Type B pancreatic cell (in vitro differentiated cells): ENCODE data around the gene ZMYM4. TPM values are rescaled to one million over a fixed set of nuclear protein-coding genes. Genes with fewer than 3 reads are reported as not detected.
"Not testable (repeated sequence)": the region's sequence is repeated elsewhere in the genome, so short reads cannot be mapped to it uniquely, and the experiment has no call there.

ENCODE experiments used
- DNase-seq: peaks from one replicate; pipeline ENCODE4 v3.0.0; 2021; ENCODE audit warnings: mixed read lengths; ENCODE audit not compliant: unreplicated experiment; ENCODE audit errors: extremely low spot score
- H3K27ac Mint-ChIP-seq: 2 replicates; pipeline ENCODE4 v1.8.0; 2021; ENCODE audit warnings: mild to moderate bottlenecking, mixed read lengths
- H3K27me3 Mint-ChIP-seq: 2 replicates; pipeline ENCODE4 v1.8.0; 2021; ENCODE audit warnings: mixed read lengths
- H3K36me3 Mint-ChIP-seq: 2 replicates; pipeline ENCODE4 v1.8.0; 2021; ENCODE audit warnings: mixed read lengths
- H3K4me1 Mint-ChIP-seq: one replicate; pipeline ENCODE4 v1.8.0; 2021; ENCODE audit warnings: mixed read lengths; ENCODE audit not compliant: unreplicated experiment
- H3K4me3 Mint-ChIP-seq: 2 replicates; pipeline ENCODE4 v1.8.0; 2021; ENCODE audit warnings: mild to moderate bottlenecking, mixed read lengths
- H3K9me3 Mint-ChIP-seq: 2 replicates; pipeline ENCODE4 v1.8.0; 2021; ENCODE audit warnings: mixed read lengths
- total RNA-seq: library from RNA; stranded (reverse); gene quantifications from 2 replicates; pipeline ENCODE4 v1.2.1, GENCODE V29; 2021; ENCODE audit warnings: low replicate concordance
- TF ChIP-seq, protein P1 (sequence below): fragments of 200-600 bp; sonication (generic); conservative IDR thresholded peaks from 2 replicates; pipeline ENCODE4 v1.5.0; 2021; ENCODE audit warnings: antibody characterized with exemption, mild to moderate bottlenecking

ZMYM4 gene
- total RNA-seq, 1 donor from 2014 or later = 85.4 TPM

DNA sequence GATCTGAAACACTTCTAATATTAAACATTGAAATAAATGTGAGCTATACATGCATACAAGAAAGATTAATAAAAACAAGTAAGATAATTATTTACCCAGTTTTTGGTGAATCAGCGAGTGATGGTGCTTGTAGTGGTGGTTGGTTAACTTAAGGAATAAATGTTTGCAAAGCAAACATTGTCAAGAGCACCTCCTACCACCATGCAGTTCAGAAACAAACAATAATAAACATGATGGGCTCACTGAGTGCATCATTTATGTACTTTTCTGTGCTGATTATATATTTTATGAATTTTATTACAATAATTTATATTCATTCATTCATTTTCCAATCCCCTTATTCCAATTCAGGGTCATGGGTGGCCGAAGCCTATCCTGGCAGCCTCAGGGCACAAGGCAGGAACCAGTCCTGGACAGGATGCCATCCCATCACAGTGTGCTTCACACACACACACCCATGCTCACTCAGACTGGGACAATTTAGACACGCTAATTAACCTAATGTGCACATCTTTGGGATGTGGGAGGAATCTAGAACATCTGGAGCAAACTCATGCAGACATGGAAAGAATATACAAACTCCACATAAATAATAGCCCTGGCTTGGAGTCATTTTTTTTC lies 57.8 kb downstream of the ZMYM4 start:
- no peak overlapping the region for H3K4me3 Mint-ChIP-seq
- TF ChIP-seq, protein P1, sequence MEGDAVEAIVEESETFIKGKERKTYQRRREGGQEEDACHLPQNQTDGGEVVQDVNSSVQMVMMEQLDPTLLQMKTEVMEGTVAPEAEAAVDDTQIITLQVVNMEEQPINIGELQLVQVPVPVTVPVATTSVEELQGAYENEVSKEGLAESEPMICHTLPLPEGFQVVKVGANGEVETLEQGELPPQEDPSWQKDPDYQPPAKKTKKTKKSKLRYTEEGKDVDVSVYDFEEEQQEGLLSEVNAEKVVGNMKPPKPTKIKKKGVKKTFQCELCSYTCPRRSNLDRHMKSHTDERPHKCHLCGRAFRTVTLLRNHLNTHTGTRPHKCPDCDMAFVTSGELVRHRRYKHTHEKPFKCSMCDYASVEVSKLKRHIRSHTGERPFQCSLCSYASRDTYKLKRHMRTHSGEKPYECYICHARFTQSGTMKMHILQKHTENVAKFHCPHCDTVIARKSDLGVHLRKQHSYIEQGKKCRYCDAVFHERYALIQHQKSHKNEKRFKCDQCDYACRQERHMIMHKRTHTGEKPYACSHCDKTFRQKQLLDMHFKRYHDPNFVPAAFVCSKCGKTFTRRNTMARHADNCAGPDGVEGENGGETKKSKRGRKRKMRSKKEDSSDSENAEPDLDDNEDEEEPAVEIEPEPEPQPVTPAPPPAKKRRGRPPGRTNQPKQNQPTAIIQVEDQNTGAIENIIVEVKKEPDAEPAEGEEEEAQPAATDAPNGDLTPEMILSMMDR = no peak
- no peaks in the 10 kb centered on the region for H3K9me3 Mint-ChIP-seq
- H3K27ac Mint-ChIP-seq = no peak overlapping the region
- peaks cover 10% of the 10 kb centered on the region for H3K4me1 Mint-ChIP-seq
- DNase-seq = no peak
- peaks cover 11% of the 10 kb centered on the region for H3K36me3 Mint-ChIP-seq
- H3K27me3 Mint-ChIP-seq = no peaks in the 10 kb centered on the region

DNA sequence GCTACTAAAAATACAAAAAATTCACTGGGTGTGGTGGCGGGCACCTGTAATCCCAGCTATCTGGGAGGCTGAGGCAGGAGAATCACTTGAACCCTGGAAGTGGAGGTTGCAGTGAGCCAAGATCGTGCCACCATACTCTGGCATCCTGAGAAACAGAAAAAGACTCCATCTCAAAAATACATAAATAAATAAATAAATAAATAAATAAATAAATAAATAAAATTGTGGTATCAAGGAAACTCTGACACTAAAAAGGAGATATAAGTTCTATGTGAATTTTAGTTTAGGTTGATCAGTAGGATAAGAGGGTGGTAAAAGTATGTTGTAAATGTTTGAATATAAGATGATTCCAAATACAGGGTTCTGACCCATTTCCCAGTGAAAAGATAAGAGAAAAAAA lies 63.1 kb downstream of the ZMYM4 start:
- peaks cover 14% of the 10 kb centered on the region for H3K36me3 Mint-ChIP-seq
- not testable (repeated sequence) for H3K27me3 Mint-ChIP-seq, H3K4me1 Mint-ChIP-seq, H3K4me3 Mint-ChIP-seq, H3K27ac Mint-ChIP-seq, DNase-seq, H3K9me3 Mint-ChIP-seq

DNA sequence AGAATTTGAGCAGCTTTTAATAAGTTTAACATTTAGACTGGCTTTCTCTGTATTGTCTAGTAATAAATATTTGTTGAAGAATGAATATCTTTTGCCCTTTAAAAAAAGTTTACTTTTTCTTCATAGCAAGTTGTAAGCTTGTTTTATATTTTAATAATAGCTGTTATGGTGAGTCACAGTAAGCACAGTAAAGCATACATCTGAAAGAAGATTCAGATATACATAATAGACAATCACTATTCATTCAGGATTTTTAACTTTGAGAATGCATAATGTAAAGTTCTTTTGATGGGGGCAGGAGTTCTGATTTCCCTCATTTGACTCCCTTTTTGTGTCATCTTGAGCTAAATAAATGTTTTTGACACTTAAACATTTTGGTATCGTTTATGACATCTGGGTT lies 66.0 kb downstream of the ZMYM4 start:
- DNase-seq = no peak
- no peak overlapping the region for H3K4me3 Mint-ChIP-seq
- no peaks in the 10 kb centered on the region for H3K27me3 Mint-ChIP-seq
- peaks cover 14% of the 10 kb centered on the region for H3K36me3 Mint-ChIP-seq
- H3K4me1 Mint-ChIP-seq = no peaks in the 10 kb centered on the region
- TF ChIP-seq, protein P1 = no peak
- H3K27ac Mint-ChIP-seq = no peak overlapping the region
- no peaks in the 10 kb centered on the region for H3K9me3 Mint-ChIP-seq

DNA sequence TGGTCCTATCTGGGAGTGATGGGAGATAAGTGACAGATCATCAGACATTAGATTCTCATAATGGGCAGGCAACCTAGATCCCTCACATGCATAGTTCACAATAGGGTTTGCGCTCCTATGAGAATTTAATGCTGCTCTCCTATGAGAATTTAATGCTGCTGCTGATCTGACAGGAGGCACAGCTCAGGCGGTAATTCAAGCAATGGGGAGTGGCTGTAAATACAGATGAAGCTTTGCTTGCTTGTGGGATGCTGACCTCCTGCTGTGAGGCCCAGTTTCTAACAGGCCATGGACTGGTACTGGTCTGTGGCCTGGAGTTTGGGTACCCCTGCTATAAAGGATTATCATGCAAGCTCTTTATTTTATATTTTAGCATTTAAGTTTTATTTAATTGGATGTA lies 72.0 kb downstream of the ZMYM4 start:
- Mint-ChIP-seq H3K4me3 (no peak overlapping the region), H3K4me1 (no peaks in the 10 kb centered on the region), H3K27ac (no peak overlapping the region), H3K27me3 (no peaks in the 10 kb centered on the region), H3K36me3 (peaks cover 4% of the 10 kb centered on the region), H3K9me3 (no peaks in the 10 kb centered on the region)
- DNase-seq = no peak
- TF ChIP-seq, protein P1 = no peak

DNA sequence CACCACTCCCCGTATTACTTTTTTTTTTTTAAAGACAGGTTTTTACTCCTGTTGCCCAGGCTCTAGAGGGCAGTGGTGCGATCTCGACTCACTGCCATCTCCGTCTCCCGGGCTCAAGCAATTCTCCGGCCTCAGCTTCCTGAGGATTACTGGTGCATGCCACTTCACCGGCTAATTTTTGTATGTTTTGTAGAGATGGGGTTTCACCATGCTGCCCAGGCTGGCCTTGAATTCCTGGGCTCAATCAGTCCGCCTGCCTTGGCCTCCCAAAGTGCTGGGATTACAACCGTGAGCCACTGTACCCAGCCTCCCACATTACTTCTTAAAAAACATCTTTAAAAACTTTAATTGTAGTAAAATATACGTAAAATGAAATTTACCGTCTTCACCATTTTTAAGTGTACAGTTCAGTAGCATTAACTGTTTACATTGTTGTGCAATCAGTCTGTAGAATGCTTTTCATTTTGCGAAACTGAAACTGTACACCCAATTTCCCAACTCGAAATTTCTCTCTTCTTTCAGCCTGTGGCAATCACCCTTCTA lies 77.0 kb downstream of the ZMYM4 start:
- Mint-ChIP-seq H3K4me3 (no peak overlapping the region), H3K27ac (no peak overlapping the region)
- TF ChIP-seq, protein P1 = peak; percentile 21

DNA sequence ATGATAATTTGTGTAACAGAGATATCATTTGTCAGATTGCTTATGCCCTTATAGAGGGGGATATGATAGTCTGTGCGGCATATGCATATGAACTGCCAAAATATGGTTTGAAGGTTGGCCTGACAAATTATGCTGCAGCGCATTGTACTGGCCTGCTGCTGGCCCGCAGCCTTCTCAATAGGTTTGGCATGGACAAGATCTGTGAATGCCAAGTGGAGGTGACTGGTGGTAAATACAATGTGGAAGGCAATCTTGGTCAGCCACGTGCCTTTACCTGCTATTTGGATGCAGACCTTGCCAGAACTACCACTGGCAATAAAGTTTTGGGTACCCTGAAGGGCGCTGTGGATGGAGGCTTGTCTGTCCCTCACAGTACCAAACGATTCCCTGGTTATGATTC lies 82.4 kb downstream of the ZMYM4 start:
- Mint-ChIP-seq H3K27ac (no peak overlapping the region), H3K36me3 (peaks cover 21% of the 10 kb centered on the region), H3K4me3 (no peak overlapping the region), H3K9me3 (no peaks in the 10 kb centered on the region), H3K27me3 (no peaks in the 10 kb centered on the region), H3K4me1 (no peaks in the 10 kb centered on the region)
- TF ChIP-seq, protein P1 = no peak
- no peak for DNase-seq

More for the DNA sequence above, 77.0 kb downstream of the ZMYM4 start:
- no peaks in the 10 kb centered on the region for H3K27me3 Mint-ChIP-seq
- no peaks in the 10 kb centered on the region for H3K4me1 Mint-ChIP-seq
- H3K9me3 Mint-ChIP-seq = no peaks in the 10 kb centered on the region
- DNase-seq = no peak
- H3K36me3 Mint-ChIP-seq = peaks cover 3% of the 10 kb centered on the region
